Sigmoid colon (tissue), 7 donors: ENCODE results near the gene TFG. TPM values are rescaled to one million over a fixed set of nuclear protein-coding genes. Genes with fewer than 3 reads are reported as not detected.

Experiments
- DNase-seq: peaks from one replicate; pipeline ENCODE4 v3.0.0-alpha.2; 2019
- H3K27ac ChIP-seq, 4 donors: fragments of 200-600 bp; sonication (generic); one replicate each; pipeline ENCODE4 v1.5.1; 2016 to 2019; ENCODE audit warnings: mild to moderate bottlenecking in 1 of 4
- H3K27me3 ChIP-seq, 3 donors: fragments of 200-600 bp; sonication (generic); one replicate each; pipeline ENCODE4 v1.5.1; 2019; ENCODE audit warnings: mild to moderate bottlenecking in 1 of 3
- H3K36me3 ChIP-seq, 4 donors: fragments of 200-600 bp; sonication (generic); one replicate each; pipeline ENCODE4 v1.5.1; 2016 to 2019
- H3K4me1 ChIP-seq, 4 donors: fragments of 200-600 bp; sonication (generic); one replicate each; pipeline ENCODE4 v1.5.1; 2017 to 2019
- H3K4me3 ChIP-seq, 4 donors: fragments of 200-600 bp; sonication (generic); one replicate each; pipeline ENCODE4 v1.5.1; 2017 to 2019; ENCODE audit warnings: mild to moderate bottlenecking in 2 of 4, moderate library complexity in 1 of 4
- H3K9me3 ChIP-seq, 4 donors: fragments of 200-600 bp in 3 of 4; sonication (generic) in 3 of 4; one replicate each; pipeline versions ENCODE4 v1.5.1 to v1.6.1; 2013 to 2019
- EP300 ChIP-seq, 4 donors: sonication (generic); formaldehyde crosslinking; IDR thresholded peaks; one replicate each; pipeline ENCODE4 v1.6.1; 2017; ENCODE audit warnings: antibody characterized with exemption in 4 of 4
- POLR2A ChIP-seq, 2 donors: fragments of 450-650 bp; IDR thresholded peaks; one replicate each; pipeline ENCODE4 v1.6.1; 2016; ENCODE audit warnings: antibody characterized with exemption in 2 of 2, mild to moderate bottlenecking in 2 of 2, moderate library complexity in 2 of 2
- POLR2AphosphoS5 ChIP-seq, 4 donors: sonication (generic); formaldehyde crosslinking; IDR thresholded peaks; one replicate each; pipeline ENCODE4 v1.6.1; 2017; ENCODE audit warnings: antibody characterized with exemption in 4 of 4
- WGBS, 2 donors: extraction: QIAGEN DNeasy Blood & Tissue Kit; methylation state at CpG; one replicate each; pipeline ENCODE4 v1.1.7; 2013; 5-methylcytosine and 5-hydroxymethylcytosine counted together
- intact Hi-C: fragments of 100-400 bp; cut with DNase I; formaldehyde crosslinking; loops from one replicate; pipeline ENCODE4 v1.15.1; 2023
- polyA plus RNA-seq, 3 donors: library from polyadenylated mRNA; stranded (reverse); fragments of 200-250 nt; gene quantifications; one replicate each; pipeline ENCODE4 v1.2.3, GENCODE V29; 2013
- total RNA-seq, 4 donors: library from RNA; depleted of rRNA; stranded (reverse); fragments of >200 nt; gene quantifications; one replicate each; pipeline ENCODE4 v1.1.0, GENCODE V29; 2016
- TF ChIP-seq, protein P1 (sequence below), 4 experiments: fragments of 450-650 bp in 3 of 4; fragments of 200-600 bp in 1 of 4; IDR thresholded peaks; one replicate each; pipeline ENCODE4 v1.5.1; 2016 to 2019; ENCODE audit warnings: antibody characterized with exemption in 4 of 4, mild to moderate bottlenecking in 3 of 4, moderate library complexity in 2 of 4
- donor health status: healthy with polysubstance abuse.
- donor health status: Bipolar disorder and iron deficiency.
- donor health status: healthy.

The TFG gene
- total and polyA plus RNA-seq, 7 donors: 52.0 to 139 (median 64.9) TPM

DNA sequence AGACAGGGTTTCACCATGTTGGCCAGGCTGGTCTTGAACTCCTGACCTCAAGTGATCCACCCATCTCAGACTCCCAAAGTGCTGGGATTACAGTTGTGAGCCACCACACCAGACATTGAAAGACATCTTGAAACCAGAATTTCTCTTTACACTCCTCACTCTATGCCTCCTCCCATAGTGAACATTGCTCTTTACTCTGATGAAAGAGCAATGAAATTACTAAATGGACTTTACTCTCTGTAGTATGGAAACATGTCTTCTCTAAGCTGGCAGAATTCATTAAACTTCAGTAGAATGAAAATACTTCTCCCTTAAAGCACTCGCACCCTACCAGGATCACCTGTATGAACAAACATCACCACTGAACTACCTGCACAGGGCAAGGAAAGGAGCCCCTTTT is 27.8 kb upstream of the TFG start:
- Histone ChIP-seq H3K9me3 (no peaks in the 10 kb centered on the region), H3K36me3 (no peaks in the 10 kb centered on the region), H3K27me3 (no peaks in the 10 kb centered on the region), H3K4me1 (no peaks in the 10 kb centered on the region), H3K4me3 (no peak overlapping the region), H3K27ac (no peak overlapping the region)
- 72 to 92% methylated on average over 1 of the region's 1 CpG for WGBS, 2 donors
- no peak for TF ChIP-seq POLR2A (IDR thresholded peaks at IDR 0.05)
- TF ChIP-seq, protein P1, sequence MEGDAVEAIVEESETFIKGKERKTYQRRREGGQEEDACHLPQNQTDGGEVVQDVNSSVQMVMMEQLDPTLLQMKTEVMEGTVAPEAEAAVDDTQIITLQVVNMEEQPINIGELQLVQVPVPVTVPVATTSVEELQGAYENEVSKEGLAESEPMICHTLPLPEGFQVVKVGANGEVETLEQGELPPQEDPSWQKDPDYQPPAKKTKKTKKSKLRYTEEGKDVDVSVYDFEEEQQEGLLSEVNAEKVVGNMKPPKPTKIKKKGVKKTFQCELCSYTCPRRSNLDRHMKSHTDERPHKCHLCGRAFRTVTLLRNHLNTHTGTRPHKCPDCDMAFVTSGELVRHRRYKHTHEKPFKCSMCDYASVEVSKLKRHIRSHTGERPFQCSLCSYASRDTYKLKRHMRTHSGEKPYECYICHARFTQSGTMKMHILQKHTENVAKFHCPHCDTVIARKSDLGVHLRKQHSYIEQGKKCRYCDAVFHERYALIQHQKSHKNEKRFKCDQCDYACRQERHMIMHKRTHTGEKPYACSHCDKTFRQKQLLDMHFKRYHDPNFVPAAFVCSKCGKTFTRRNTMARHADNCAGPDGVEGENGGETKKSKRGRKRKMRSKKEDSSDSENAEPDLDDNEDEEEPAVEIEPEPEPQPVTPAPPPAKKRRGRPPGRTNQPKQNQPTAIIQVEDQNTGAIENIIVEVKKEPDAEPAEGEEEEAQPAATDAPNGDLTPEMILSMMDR (IDR thresholded peaks at IDR 0.05): no peak
- no peak for TF ChIP-seq POLR2AphosphoS5 (IDR thresholded peaks at IDR 0.05)
- no peak for TF ChIP-seq EP300 (IDR thresholded peaks at IDR 0.05)
- no peak for DNase-seq
- intact Hi-C loops: no loop called here

- TF ChIP-seq POLR2A (IDR thresholded peaks at IDR 0.05): no peak
- no peak for TF ChIP-seq EP300 (IDR thresholded peaks at IDR 0.05)
- TF ChIP-seq POLR2AphosphoS5 (IDR thresholded peaks at IDR 0.05): no peak
- TF ChIP-seq, protein P1 (IDR thresholded peaks at IDR 0.05): no peak
- DNase-seq: no peak
- Histone ChIP-seq H3K9me3 (no peaks in the 10 kb centered on the region), H3K36me3 (no peaks in the 10 kb centered on the region), H3K27me3 (no peaks in the 10 kb centered on the region), H3K4me3 (peak overlapping the region in 1 of 4 donors; percentile 20), H3K4me1 (no peaks in the 10 kb centered on the region), H3K27ac (no peak overlapping the region)
- intact Hi-C loops: no loop called here
- WGBS, 2 donors: 88 to 91% methylated on average over 41 of the region's 41 CpGs
Observed at GRCh38 chr3:100682056-100682853, 27.0 kb upstream of the TFG start.

DNA sequence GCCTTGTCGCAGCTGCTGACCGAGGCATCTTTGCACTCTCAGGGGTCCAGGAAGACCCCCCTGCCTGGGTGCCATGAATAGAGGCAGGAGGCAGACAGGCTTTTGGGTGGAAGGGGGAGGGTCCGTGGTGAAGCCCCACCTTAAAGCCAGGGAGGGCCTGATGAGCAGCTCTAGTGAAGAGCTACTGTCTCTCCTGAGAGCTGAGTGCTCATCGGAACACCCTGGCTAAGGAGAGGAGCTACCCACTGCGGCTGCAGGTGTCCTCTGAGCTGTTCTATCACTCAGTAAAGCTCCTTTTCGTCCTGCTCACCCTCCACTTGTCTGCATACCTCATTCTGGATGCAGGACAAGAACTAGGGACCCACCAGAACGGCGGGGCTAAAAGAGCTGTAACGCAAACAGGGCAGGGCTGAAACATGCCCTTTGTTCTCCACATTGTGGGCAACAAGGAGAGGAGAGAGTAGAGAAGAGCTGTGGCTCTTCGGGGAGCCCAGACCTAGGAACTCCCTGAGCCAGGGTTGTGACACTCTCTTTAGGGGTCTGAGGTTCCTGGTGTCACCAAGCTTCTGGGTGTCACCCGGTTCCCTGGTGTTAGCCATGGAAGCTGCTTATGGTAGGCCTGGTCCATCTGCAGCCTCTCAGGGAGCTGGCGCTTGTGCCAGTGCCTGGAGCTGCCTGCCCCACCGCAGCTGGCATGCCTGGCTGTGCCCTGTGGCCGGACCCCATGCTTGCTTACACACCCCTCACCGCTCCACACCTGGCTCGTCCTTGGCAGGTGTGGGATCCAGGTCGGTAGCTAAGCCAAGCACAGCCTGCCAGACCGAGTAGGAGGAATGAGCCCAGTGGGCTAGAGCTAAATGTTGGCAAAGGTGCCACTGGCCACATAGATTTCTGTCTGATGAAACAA is 26.2 kb upstream of the TFG start:
- Histone ChIP-seq H3K9me3 (no peaks in the 10 kb centered on the region), H3K4me1 (no peaks in the 10 kb centered on the region), H3K4me3 (no peak overlapping the region), H3K27ac (no peak overlapping the region), H3K27me3 (no peaks in the 10 kb centered on the region), H3K36me3 (no peaks in the 10 kb centered on the region)
- TF ChIP-seq POLR2AphosphoS5 (IDR thresholded peaks at IDR 0.05) (no peak), EP300 (IDR thresholded peaks at IDR 0.05) (no peak), POLR2A (IDR thresholded peaks at IDR 0.05) (no peak)
- TF ChIP-seq, protein P1 (IDR thresholded peaks at IDR 0.05): no peak
- WGBS, 2 donors: 82 to 87% methylated on average over 18 of the region's 18 CpGs
- no peak for DNase-seq
- intact Hi-C loops: no loop called here

DNA sequence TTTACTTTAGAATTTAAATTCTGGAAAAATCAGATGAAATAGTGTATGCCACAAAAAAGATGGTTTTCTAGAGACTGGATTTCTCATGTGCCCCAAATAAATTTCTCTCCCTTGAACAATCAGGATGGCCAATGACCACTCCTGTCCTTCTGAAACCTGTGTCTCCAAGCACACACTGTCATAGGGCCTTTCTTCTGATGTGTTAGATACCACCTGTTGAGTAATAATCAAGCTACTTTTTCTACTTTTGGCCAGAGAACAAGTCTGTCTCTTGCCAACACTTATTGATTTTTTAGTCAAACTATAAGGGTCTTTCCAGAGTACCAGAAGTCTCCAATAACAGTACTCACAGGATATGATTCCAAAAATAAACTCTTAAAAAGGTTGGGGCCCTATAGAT is 16.1 kb upstream of the TFG start:
- Histone ChIP-seq H3K4me1 (no peaks in the 10 kb centered on the region), H3K4me3 (no peak overlapping the region), H3K27me3 (peaks cover 0 to 7% (median 0%) of the 10 kb centered on the region in 3 donors), H3K9me3 (no peaks in the 10 kb centered on the region), H3K27ac (no peak overlapping the region), H3K36me3 (no peaks in the 10 kb centered on the region)
- TF ChIP-seq, protein P1 (IDR thresholded peaks at IDR 0.05): no peak
- TF ChIP-seq EP300 (IDR thresholded peaks at IDR 0.05): no peak
- no peak for TF ChIP-seq POLR2AphosphoS5 (IDR thresholded peaks at IDR 0.05)
- no peak for TF ChIP-seq POLR2A (IDR thresholded peaks at IDR 0.05)
- intact Hi-C loops: no loop called here
- DNase-seq: no peak
